Osteocyte (in vitro differentiated cells): ENCODE measurements around the gene NDST1. TPM values are rescaled to one million over a fixed set of nuclear protein-coding genes. Genes with fewer than 3 reads are reported as not detected.

ENCODE experiments used
- DNase-seq: peaks from one replicate; pipeline ENCODE4 v3.0.0; 2021; ENCODE audit warnings: mixed read lengths; ENCODE audit not compliant: unreplicated experiment; ENCODE audit errors: extremely low spot score
- H3K27ac Mint-ChIP-seq: one replicate; pipeline ENCODE4 v1.8.0; 2021; ENCODE audit warnings: mild to moderate bottlenecking, mixed read lengths; ENCODE audit not compliant: unreplicated experiment
- H3K27me3 Mint-ChIP-seq: one replicate; pipeline ENCODE4 v1.8.0; 2021; ENCODE audit warnings: mixed read lengths; ENCODE audit not compliant: unreplicated experiment
- H3K36me3 Mint-ChIP-seq: one replicate; pipeline ENCODE4 v1.8.0; 2021; ENCODE audit warnings: mixed read lengths; ENCODE audit not compliant: unreplicated experiment
- H3K4me1 Mint-ChIP-seq: one replicate; pipeline ENCODE4 v1.8.0; 2021; ENCODE audit warnings: mixed read lengths; ENCODE audit not compliant: unreplicated experiment
- H3K4me3 Mint-ChIP-seq: one replicate; pipeline ENCODE4 v1.8.0; 2021; ENCODE audit warnings: mild to moderate bottlenecking, moderate library complexity, mixed read lengths; ENCODE audit not compliant: unreplicated experiment
- H3K9me3 Mint-ChIP-seq: one replicate; pipeline ENCODE4 v1.8.0; 2021; ENCODE audit warnings: mixed read lengths; ENCODE audit not compliant: unreplicated experiment
- CTCF ChIP-seq: fragments of 200-600 bp; sonication (generic); IDR thresholded peaks from 2 replicates; pipeline ENCODE4 v1.5.0; 2021; ENCODE audit warnings: antibody characterized with exemption, mild to moderate bottlenecking, moderate library complexity
- total RNA-seq: library from RNA; stranded (reverse); gene quantifications from 2 replicates; pipeline ENCODE4 v1.2.1, GENCODE V29; 2021

The NDST1 gene
- total RNA-seq, 1 donor from 2014 or later: 110 TPM

GRCh38 chr5:150593593-150593992 lies 85.7 kb downstream of the NDST1 start:
- no peak for DNase-seq
- no peaks in the 10 kb centered on the region for H3K36me3 Mint-ChIP-seq
- no peaks in the 10 kb centered on the region for H3K27me3 Mint-ChIP-seq
- no peak overlapping the region for H3K27ac Mint-ChIP-seq
- TF ChIP-seq CTCF: no peak
- H3K4me3 Mint-ChIP-seq: no peak overlapping the region
- H3K9me3 Mint-ChIP-seq: no peaks in the 10 kb centered on the region
- peaks cover 46% of the 10 kb centered on the region for H3K4me1 Mint-ChIP-seq

GRCh38 chr5:150593996-150594395 lies 86.1 kb downstream of the NDST1 start:
- DNase-seq: no peak
- Mint-ChIP-seq H3K4me3 (no peak overlapping the region), H3K4me1 (peaks cover 48% of the 10 kb centered on the region), H3K27me3 (no peaks in the 10 kb centered on the region), H3K36me3 (no peaks in the 10 kb centered on the region), H3K9me3 (no peaks in the 10 kb centered on the region), H3K27ac (no peak overlapping the region)
- TF ChIP-seq CTCF: no peak

GRCh38 chr5:150595466-150596031 lies 87.6 kb downstream of the NDST1 start:
- H3K4me3 Mint-ChIP-seq: no peak overlapping the region
- peak overlapping the region; percentile 52 for H3K27ac Mint-ChIP-seq
- TF ChIP-seq CTCF: no peak
- peaks cover 53% of the 10 kb centered on the region for H3K4me1 Mint-ChIP-seq
- no peaks in the 10 kb centered on the region for H3K36me3 Mint-ChIP-seq
- H3K9me3 Mint-ChIP-seq: no peaks in the 10 kb centered on the region
- DNase-seq: no peak
- H3K27me3 Mint-ChIP-seq: no peaks in the 10 kb centered on the region

- DNase-seq: no peak
- H3K27me3 Mint-ChIP-seq: no peaks in the 10 kb centered on the region
- H3K4me1 Mint-ChIP-seq: peaks cover 54% of the 10 kb centered on the region
- no peaks in the 10 kb centered on the region for H3K36me3 Mint-ChIP-seq
- no peaks in the 10 kb centered on the region for H3K9me3 Mint-ChIP-seq
- TF ChIP-seq CTCF: no peak
- H3K4me3 Mint-ChIP-seq: no peak overlapping the region
- H3K27ac Mint-ChIP-seq: peak overlapping the region; percentile 52
Measured at GRCh38 chr5:150596313-150596712, 88.4 kb downstream of the NDST1 start.

- DNase-seq: no peak
- Mint-ChIP-seq H3K4me3 (no peak overlapping the region), H3K4me1 (peaks cover 57% of the 10 kb centered on the region), H3K36me3 (no peaks in the 10 kb centered on the region), H3K27ac (no peak overlapping the region), H3K9me3 (no peaks in the 10 kb centered on the region), H3K27me3 (no peaks in the 10 kb centered on the region)
- no peak for TF ChIP-seq CTCF
Measured at GRCh38 chr5:150596826-150597225, 88.9 kb downstream of the NDST1 start.
